Smooth muscle cell (in vitro differentiated cells): ENCODE measurements around the gene ZNF557. TPM values are rescaled to one million over a fixed set of nuclear protein-coding genes. Genes with fewer than 3 reads are reported as not detected.
"Not testable (repeated sequence)": the region's sequence is repeated elsewhere in the genome, so short reads cannot be mapped to it uniquely, and the experiment has no call there.

Experiments used
- DNase-seq: peaks from one replicate; lab custom pipeline; 2025; ENCODE audit not compliant: unreplicated experiment; lab: John Stamatoyannopoulos, UW
- H2AFZ ChIP-seq: fragments of 200-600 bp; sonication (generic); 2 replicates; pipeline ENCODE4 v1.6.0; 2016; ENCODE audit warnings: antibody characterized with exemption, low read depth, mild to moderate bottlenecking
- H3F3A ChIP-seq: fragments of 200-600 bp; sonication (generic); 2 replicates; pipeline ENCODE4 v1.6.0; 2017; ENCODE audit warnings: antibody characterized with exemption, low read depth
- H3K27ac ChIP-seq: fragments of 200-600 bp; sonication (generic); 2 replicates; pipeline ENCODE4 v1.5.1; 2016; ENCODE audit warnings: low read depth, mild to moderate bottlenecking
- H3K27me3 ChIP-seq: fragments of 200-600 bp; sonication (generic); 2 replicates; pipeline ENCODE4 v1.6.1; 2016; ENCODE audit warnings: low read depth, mild to moderate bottlenecking
- H3K36me3 ChIP-seq: fragments of 200-600 bp; sonication (generic); 2 replicates; pipeline ENCODE4 v1.5.1; 2016; ENCODE audit warnings: low read depth
- H3K4me1 ChIP-seq: fragments of 200-600 bp; sonication (generic); 2 replicates; pipeline ENCODE4 v1.5.1; 2016; ENCODE audit warnings: low read depth
- H3K4me2 ChIP-seq: fragments of 200-600 bp; sonication (generic); 2 replicates; pipeline ENCODE4 v1.6.0; 2016; ENCODE audit warnings: mild to moderate bottlenecking
- H3K4me3 ChIP-seq: fragments of 200-600 bp; sonication (generic); 2 replicates; pipeline ENCODE4 v1.5.1; 2016; ENCODE audit warnings: mild to moderate bottlenecking
- H3K79me2 ChIP-seq: fragments of 200-600 bp; sonication (generic); 2 replicates; pipeline ENCODE4 v1.6.0; 2016; ENCODE audit warnings: low read depth, mild to moderate bottlenecking
- H3K9ac ChIP-seq: fragments of 200-600 bp; sonication (generic); 2 replicates; pipeline ENCODE4 v1.6.0; 2016; ENCODE audit warnings: low read depth
- H3K9me3 ChIP-seq: fragments of 200-600 bp; sonication (generic); replicated peaks from 2 replicates; pipeline ENCODE4 v1.5.1; 2016; ENCODE audit warnings: low read depth
- H4K20me1 ChIP-seq: fragments of 200-600 bp; sonication (generic); 2 replicates; pipeline ENCODE4 v1.6.0; 2016; ENCODE audit warnings: low read depth
- WGBS: methylation state at CpG from one replicate; pipeline ENCODE4 v1.1.7; 2016; ENCODE audit warnings: low lambda C conversion rate; 5-methylcytosine and 5-hydroxymethylcytosine counted together
- polyA plus RNA-seq: library from polyadenylated mRNA; unstranded; fragments of >200 nt; fragmentation: Nextera tagmentation; extraction: Ambion mirVana; gene quantifications from 2 replicates; pipeline ENCODE4 v1.2.1, GENCODE V29; 2016
- total RNA-seq: library from RNA; depleted of rRNA; stranded (reverse); fragments of >200 nt; gene quantifications from 2 replicates; pipeline ENCODE4 v1.2.3, GENCODE V29; 2014

ZNF557 gene
- total and polyA plus RNA-seq, 2 experiments from 2014 or later: 4.2 to 9.7 TPM

GRCh38 chr19:7051421-7051820 lies 18.1 kb upstream of the ZNF557 start:
- not testable (repeated sequence) for H3F3A ChIP-seq, H3K9me3 ChIP-seq, H3K9ac ChIP-seq, H4K20me1 ChIP-seq, DNase-seq, H3K27me3 ChIP-seq, H3K36me3 ChIP-seq, H3K27ac ChIP-seq, H3K4me2 ChIP-seq, H3K4me1 ChIP-seq, H3K79me2 ChIP-seq, H3K4me3 ChIP-seq, H2AFZ ChIP-seq
- WGBS: 95% methylated on average over 3 of the region's 5 CpGs

GRCh38 chr19:7052896-7053295 lies 16.6 kb upstream of the ZNF557 start:
- H3K27me3 ChIP-seq, H3K4me1 ChIP-seq, H3K79me2 ChIP-seq, H4K20me1 ChIP-seq, H3K4me2 ChIP-seq, H3K36me3 ChIP-seq, H2AFZ ChIP-seq, H3K9me3 ChIP-seq, H3K27ac ChIP-seq, DNase-seq, H3K4me3 ChIP-seq, H3F3A ChIP-seq, H3K9ac ChIP-seq: not testable (repeated sequence)
- 90% methylated on average over 7 of the region's 7 CpGs for WGBS

DNA sequence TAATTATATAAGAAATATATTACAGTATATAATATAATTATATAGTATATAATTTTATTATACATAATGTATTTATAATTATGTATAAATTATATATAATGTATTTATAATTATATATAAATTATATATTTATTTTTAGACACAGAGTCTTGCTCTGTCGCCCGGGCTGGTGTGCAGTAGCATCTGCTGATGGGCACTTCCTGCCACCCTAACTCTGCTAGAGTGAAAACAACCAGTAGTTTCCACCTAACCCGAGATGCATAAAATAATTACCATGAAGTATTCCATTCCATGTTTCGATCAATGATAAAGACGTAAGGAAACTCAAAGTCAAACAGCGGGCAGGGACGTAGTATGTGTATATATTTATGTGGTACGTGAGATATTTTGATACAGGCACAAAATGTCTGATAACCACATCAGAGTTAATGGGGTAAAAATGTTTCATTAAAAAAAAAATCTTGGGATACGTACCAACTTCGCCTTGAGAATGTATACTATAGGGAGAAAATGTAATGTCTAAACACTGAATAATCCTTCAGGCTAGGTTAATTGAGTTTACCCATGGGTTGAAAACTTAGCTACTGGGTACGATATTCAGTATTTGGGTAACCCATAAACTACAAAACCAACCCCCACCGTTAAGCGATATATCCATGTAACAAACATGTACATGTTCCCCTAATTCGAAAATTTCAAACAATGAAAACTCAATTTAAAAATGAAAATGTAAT lies 14.7 kb upstream of the ZNF557 start:
- not testable (repeated sequence) for H3K36me3 ChIP-seq, H3F3A ChIP-seq, H3K9ac ChIP-seq, DNase-seq, H2AFZ ChIP-seq, H3K79me2 ChIP-seq, H4K20me1 ChIP-seq, H3K27ac ChIP-seq, H3K9me3 ChIP-seq, H3K4me1 ChIP-seq, H3K4me3 ChIP-seq, H3K4me2 ChIP-seq, H3K27me3 ChIP-seq
- WGBS: 92% methylated on average over 14 of the region's 14 CpGs

GRCh38 chr19:7055679-7056078 lies 13.8 kb upstream of the ZNF557 start:
- WGBS: 91% methylated on average over 14 of the region's 14 CpGs
- H3K27me3 ChIP-seq, DNase-seq, H3K36me3 ChIP-seq, H4K20me1 ChIP-seq, H3K4me3 ChIP-seq, H3K9me3 ChIP-seq, H3K79me2 ChIP-seq, H3K9ac ChIP-seq, H3K4me2 ChIP-seq, H3K27ac ChIP-seq, H2AFZ ChIP-seq, H3F3A ChIP-seq, H3K4me1 ChIP-seq: not testable (repeated sequence)

DNA sequence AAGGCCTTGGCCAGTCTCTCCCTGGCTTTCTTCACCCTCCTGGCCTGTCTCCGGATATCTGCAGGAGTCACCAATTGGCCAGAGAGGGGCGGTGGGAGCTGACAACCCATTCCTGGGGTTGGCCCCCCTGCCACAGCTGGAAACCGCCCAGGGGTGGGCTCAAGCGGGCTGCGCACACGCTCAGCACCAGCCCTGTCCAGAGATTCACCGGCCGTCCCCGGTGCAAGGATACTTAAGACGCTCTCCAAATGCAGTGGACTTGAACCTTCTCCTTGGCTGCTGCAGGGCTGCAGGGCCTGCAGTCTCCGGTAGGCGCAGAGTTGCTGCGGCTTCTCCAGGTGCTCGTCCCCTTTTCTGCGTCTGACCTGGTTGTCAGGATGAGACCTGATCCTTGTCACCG lies 13.1 kb upstream of the ZNF557 start:
- H3K9me3 ChIP-seq, DNase-seq, H3K27me3 ChIP-seq, H4K20me1 ChIP-seq, H3K9ac ChIP-seq, H3K27ac ChIP-seq, H3F3A ChIP-seq, H3K36me3 ChIP-seq, H2AFZ ChIP-seq, H3K4me3 ChIP-seq, H3K4me1 ChIP-seq, H3K4me2 ChIP-seq, H3K79me2 ChIP-seq: not testable (repeated sequence)
- WGBS: 84% methylated on average over 9 of the region's 16 CpGs

DNA sequence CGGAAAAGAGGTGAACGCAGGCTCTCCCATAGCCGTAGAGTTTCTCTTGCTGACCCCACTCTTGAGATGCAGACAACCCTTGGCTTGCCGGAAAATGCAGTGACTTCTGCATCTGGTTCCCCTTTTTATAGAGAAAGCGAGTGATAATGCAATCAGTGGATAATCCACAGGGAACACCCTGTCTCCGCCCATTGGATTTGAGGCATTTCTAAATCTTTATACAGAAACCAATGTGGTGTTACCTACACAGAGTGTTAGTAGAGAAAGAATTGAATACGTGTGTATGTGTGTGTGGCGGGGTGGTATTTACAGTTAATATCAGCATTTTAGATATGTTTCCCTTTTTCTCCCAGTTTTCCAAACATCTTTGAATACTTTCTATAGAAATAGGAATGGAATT lies 10.9 kb upstream of the ZNF557 start, which contains the start of gene MBD3L3:
Gene MBD3L3, minus strand, starts transcription at position 101 of the 400 bp plus-strand sequence. Its CDS starts 71 bp downstream, at position 30.
- no CpG with 5 or more reads among the region's 8 CpGs for WGBS
- not testable (repeated sequence) for H3K9me3 ChIP-seq, H4K20me1 ChIP-seq, H2AFZ ChIP-seq, DNase-seq, H3F3A ChIP-seq, H3K79me2 ChIP-seq, H3K27ac ChIP-seq, H3K4me2 ChIP-seq, H3K27me3 ChIP-seq, H3K9ac ChIP-seq, H3K4me3 ChIP-seq, H3K4me1 ChIP-seq, H3K36me3 ChIP-seq

DNA sequence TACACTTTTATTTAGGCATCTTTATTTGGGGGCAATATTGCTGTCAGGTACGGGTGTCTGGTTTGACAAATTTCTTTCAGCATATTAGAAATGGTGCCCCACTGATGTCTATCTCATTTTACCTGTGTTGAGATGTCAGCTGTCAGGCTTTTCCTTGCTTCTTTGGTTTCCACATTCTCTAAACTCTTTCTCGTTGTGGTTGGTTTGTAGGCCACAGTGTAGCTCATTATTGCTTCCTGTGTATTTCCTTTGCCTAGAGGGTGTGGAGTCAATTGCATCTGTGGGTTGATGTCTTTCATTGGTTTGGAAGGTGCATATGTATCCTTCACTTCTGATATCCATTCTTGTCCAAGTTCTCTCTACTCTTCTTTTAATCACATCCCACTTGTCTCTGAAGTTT lies 9.5 kb upstream of the ZNF557 start:
- WGBS: 80% methylated on average over 2 of the region's 2 CpGs
- not testable (repeated sequence) for H3K9me3 ChIP-seq, DNase-seq, H2AFZ ChIP-seq, H3K36me3 ChIP-seq, H3K9ac ChIP-seq, H3K4me3 ChIP-seq, H3K4me1 ChIP-seq, H3K27me3 ChIP-seq, H3F3A ChIP-seq, H3K79me2 ChIP-seq, H3K4me2 ChIP-seq, H3K27ac ChIP-seq, H4K20me1 ChIP-seq
